Measurements from ENCODE around the gene SPTLC3. TPM values are rescaled to one million over a fixed set of nuclear protein-coding genes. Genes with fewer than 3 reads are reported as not detected.

The SPTLC3 gene
- total RNA-seq, 1 donor from 2014 or later, result 0.46 TPM

- DNase-seq (ENCODE audit: low read depth), result no peak
- no peak overlapping the region for H3K4me3 ChIP-seq (ENCODE audit: low read depth, low read length)
- TF ChIP-seq, protein P1, sequence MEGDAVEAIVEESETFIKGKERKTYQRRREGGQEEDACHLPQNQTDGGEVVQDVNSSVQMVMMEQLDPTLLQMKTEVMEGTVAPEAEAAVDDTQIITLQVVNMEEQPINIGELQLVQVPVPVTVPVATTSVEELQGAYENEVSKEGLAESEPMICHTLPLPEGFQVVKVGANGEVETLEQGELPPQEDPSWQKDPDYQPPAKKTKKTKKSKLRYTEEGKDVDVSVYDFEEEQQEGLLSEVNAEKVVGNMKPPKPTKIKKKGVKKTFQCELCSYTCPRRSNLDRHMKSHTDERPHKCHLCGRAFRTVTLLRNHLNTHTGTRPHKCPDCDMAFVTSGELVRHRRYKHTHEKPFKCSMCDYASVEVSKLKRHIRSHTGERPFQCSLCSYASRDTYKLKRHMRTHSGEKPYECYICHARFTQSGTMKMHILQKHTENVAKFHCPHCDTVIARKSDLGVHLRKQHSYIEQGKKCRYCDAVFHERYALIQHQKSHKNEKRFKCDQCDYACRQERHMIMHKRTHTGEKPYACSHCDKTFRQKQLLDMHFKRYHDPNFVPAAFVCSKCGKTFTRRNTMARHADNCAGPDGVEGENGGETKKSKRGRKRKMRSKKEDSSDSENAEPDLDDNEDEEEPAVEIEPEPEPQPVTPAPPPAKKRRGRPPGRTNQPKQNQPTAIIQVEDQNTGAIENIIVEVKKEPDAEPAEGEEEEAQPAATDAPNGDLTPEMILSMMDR (conservative IDR thresholded peaks at IDR 0.05; ENCODE audit: low read depth, low read length), result no peak
Observed at GRCh38 chr20:13037727-13038126, 29.0 kb downstream of the SPTLC3 start.

DNA sequence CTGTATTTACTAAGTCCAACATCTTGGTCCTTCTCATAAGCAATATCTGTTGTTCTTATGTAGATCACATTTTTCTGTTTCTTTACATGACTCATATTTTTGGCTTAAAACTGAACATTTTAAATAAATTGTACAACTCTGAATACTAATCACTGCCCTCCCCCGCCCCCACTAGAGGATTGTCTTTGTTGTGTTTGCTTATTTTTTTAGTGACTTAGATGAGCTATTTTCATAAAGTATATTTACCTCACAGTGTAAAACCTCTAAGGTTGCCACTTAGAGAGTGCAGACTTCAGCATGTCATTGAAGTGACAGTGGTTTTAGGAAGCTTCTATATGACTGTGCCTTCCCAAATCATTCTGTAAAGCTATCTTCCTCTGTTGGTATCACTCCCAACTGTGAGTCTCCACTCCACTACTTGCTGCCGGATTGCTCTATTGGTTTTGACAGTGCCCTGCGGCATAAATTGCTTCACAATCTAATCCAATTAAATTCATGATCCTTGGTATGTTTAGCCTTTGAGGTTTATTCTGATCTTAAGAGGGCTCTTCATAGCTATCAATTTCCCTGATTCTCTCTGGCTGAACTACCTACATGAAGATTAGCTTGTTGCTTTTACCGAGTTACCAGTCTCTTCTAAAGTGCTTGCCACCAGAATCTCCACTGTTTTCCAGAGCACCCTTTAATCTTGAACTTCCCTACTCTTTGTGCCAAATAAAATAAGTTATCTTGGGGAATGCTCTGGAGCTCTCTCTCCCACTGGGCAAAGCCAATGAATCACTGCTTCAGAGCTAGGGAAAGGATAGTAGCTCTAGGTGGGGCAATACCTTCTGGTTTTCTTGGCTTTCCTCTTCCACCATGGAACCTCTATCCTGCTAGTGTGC lies 33.0 kb downstream of the SPTLC3 start:
- DNase-seq (ENCODE audit: low read depth), result no peak
- H3K4me3 ChIP-seq (ENCODE audit: low read depth, low read length), result no peak overlapping the region
- TF ChIP-seq, protein P1 (conservative IDR thresholded peaks at IDR 0.05; ENCODE audit: low read depth, low read length), result no peak

DNA sequence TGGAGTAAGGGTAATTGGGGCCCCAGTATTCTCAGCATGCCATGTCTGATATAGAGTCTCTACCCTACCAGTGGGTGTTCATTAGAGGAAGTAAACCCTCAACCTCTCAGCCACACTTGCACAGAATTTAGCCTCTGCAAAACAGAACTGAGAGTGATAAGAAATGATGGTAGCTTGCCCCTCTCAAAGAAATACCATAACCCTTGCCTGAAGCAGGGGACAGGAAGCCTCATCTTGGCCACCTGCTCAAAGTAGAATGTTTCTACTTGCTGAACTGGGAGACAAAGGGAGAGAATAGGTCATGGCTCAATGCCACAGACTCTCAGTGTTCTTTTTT lies 33.7 kb downstream of the SPTLC3 start:
- DNase-seq (ENCODE audit: low read depth), result no peak
- TF ChIP-seq, protein P1 (conservative IDR thresholded peaks at IDR 0.05; ENCODE audit: low read depth, low read length), result no peak
- H3K4me3 ChIP-seq (ENCODE audit: low read depth, low read length), result no peak overlapping the region

GRCh38 chr20:13046409-13046808 lies 37.6 kb downstream of the SPTLC3 start:
- no peak for DNase-seq (ENCODE audit: low read depth)
- TF ChIP-seq, protein P1 (conservative IDR thresholded peaks at IDR 0.05; ENCODE audit: low read depth, low read length), result no peak
- H3K4me3 ChIP-seq (ENCODE audit: low read depth, low read length), result no peak overlapping the region

DNA sequence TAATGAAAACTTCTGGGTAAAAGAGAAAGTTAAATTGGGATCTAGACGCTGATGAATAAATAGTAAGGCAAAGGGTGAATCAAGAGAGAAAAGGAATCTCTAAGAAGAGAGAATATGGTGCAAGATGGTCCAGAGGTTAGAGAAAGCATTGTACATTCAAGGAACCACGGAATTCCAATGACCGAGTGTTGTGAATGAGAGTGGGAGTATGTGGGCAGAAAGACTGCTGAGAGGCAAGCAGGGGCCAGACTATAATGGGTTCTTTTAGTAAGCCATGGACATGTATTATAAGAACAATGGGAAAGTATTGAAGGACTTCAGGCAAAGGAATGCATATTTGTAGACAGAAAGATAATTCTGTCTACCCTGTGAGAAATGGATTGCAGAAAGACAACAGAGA lies 45.2 kb downstream of the SPTLC3 start:
- TF ChIP-seq, protein P1 (conservative IDR thresholded peaks at IDR 0.05; ENCODE audit: low read depth, low read length), result no peak
- H3K4me3 ChIP-seq (ENCODE audit: low read depth, low read length), result no peak overlapping the region
- DNase-seq (ENCODE audit: low read depth), result no peak

DNA sequence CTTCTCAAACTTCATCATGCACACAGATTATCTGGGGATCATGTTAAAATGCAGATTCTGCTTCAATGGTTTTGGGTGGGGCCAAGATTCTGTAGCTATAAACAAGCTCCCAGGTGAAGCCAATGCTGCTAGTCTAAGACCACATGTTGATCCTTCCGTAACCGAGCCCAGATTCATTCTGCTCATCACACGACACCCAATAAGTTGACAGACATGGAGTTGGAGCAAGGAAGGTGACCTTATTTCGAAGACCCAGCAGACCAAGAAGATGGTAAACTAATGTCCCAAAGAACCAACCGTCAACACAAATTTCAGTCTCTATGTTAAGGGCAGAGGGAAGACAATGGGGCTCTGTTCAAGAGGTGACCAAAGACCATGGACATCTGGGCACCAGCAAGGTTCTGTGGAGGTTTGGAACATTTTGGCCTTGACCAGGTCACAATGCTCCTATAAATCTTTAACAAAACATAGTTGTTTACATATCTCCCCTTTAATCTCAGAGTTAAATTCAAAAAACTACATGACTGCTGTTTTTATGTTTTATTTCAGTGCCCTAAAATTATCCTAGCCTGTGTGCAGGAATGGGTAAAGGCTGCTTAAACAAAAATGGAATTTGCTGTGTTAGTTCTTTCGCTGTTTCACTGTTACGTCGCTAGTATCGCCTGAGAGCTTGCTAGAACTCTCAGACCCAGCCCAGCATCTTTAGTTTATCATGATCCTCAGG lies 50.1 kb downstream of the SPTLC3 start:
- DNase-seq (ENCODE audit: low read depth), result no peak
- TF ChIP-seq, protein P1 (conservative IDR thresholded peaks at IDR 0.05; ENCODE audit: low read depth, low read length), result no peak
- H3K4me3 ChIP-seq (ENCODE audit: low read depth, low read length), result no peak overlapping the region

All from epithelial cell of proximal tubule (primary cell).